ENCODE measurements around the gene WFS1.

DNA sequence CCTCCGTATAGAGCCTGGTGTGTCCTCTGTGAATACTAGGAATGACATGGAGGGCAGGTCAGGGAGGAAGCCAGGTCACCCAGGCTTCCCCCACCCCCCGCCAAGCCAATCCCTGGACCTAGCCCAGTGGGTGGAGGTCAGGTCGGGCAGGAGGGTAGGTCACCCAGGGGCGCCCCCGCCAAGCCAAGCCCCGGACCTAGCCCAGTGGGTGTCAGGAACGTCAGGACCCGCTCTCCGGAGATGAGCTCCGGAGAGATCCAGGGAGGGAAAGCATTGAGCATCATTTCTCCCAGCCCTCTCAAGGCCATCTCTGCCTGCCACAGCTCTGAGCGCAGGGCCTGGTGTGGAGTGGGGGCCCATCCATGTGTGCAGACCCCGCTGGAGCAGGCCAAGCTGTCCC, 48.6 kb downstream of the WFS1 start:
- no peak for TF ChIP-seq POLR2AphosphoS5 (IDR thresholded peaks at IDR 0.05)
- TF ChIP-seq, protein P1, sequence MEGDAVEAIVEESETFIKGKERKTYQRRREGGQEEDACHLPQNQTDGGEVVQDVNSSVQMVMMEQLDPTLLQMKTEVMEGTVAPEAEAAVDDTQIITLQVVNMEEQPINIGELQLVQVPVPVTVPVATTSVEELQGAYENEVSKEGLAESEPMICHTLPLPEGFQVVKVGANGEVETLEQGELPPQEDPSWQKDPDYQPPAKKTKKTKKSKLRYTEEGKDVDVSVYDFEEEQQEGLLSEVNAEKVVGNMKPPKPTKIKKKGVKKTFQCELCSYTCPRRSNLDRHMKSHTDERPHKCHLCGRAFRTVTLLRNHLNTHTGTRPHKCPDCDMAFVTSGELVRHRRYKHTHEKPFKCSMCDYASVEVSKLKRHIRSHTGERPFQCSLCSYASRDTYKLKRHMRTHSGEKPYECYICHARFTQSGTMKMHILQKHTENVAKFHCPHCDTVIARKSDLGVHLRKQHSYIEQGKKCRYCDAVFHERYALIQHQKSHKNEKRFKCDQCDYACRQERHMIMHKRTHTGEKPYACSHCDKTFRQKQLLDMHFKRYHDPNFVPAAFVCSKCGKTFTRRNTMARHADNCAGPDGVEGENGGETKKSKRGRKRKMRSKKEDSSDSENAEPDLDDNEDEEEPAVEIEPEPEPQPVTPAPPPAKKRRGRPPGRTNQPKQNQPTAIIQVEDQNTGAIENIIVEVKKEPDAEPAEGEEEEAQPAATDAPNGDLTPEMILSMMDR (IDR thresholded peaks at IDR 0.05) = no peak

All from upper lobe of left lung (tissue), 4 donors.